HUES64 (cell line): ENCODE measurements around the gene GTF2I. TPM values are rescaled to one million over a fixed set of nuclear protein-coding genes. Genes with fewer than 3 reads are reported as not detected.
A peak's percentile ranks its signal among the peaks of the same experiment; 100 is the strongest.

Source experiments
- H3K27ac ChIP-seq: 2 replicates; pipeline ENCODE4 v1.7.0; 2013; ENCODE audit warnings: low read depth, low read length, inconsistent platforms
- H3K27me3 ChIP-seq: 2 replicates; pipeline ENCODE4 v1.6.1; 2013; ENCODE audit warnings: mild to moderate bottlenecking, low read length; ENCODE audit not compliant: insufficient read depth
- H3K36me3 ChIP-seq: 2 replicates; pipeline ENCODE4 v1.6.1; 2013; ENCODE audit warnings: mild to moderate bottlenecking, low read length; ENCODE audit not compliant: insufficient read depth
- H3K4me1 ChIP-seq: 2 replicates; pipeline ENCODE4 v1.6.1; 2013; ENCODE audit warnings: mild to moderate bottlenecking, low read length, moderate library complexity; ENCODE audit not compliant: insufficient read depth
- H3K4me3 ChIP-seq: 2 replicates; pipeline ENCODE4 v1.5.1; 2013; ENCODE audit warnings: mild to moderate bottlenecking, low read length, moderate library complexity
- H3K9ac ChIP-seq: 2 replicates; pipeline ENCODE4 v1.6.1; 2013; ENCODE audit warnings: mild to moderate bottlenecking, low read depth, low read length
- H3K9me3 ChIP-seq: 2 replicates; pipeline ENCODE4 v1.6.1; 2013; ENCODE audit warnings: low read depth, low read length; ENCODE audit not compliant: insufficient read depth
- WGBS: fragments of 150-250, 120-280 bp; methylation state at CpG from one replicate; pipeline ENCODE4 v1.1.7; 2013; ENCODE audit warnings: missing lambda C conversion rate; 5-methylcytosine and 5-hydroxymethylcytosine counted together
- polyA plus RNA-seq, 2 experiments: library from polyadenylated mRNA; stranded (reverse); fragments of 50-300 nt; gene quantifications; one replicate each; pipeline ENCODE4 v1.2.3, GENCODE V29; 2013

Gene GTF2I
- 196 TPM for polyA plus RNA-seq (2013, experiment 1 of 2)
- polyA plus RNA-seq (2013, experiment 2 of 2) = 179 TPM

DNA sequence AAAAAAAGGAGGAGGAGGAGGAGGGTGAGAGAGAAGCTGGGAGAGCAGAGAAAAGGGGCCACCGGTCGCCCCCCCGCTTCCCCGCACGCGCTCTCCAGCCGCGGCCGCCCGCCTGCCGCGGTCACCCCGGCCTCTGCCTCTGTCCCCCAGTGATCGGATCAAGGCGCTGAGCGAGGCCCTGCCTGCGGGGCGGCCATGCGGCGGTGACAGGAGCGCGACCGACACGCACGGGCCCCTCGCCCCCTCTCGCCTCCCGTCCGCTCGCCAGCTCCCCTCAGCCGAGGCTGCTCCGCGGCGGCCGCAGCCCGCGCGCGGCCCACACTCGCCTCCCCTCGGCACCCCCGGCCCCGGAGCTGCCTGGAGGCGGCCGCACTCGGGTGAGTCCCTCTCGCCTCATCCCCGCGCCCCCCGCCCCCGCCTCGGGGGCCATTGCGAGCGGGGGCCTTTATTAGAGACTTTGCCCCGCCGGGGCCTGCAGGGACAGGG is at the start of gene GTF2I:
TSS of gene GTF2I (plus strand) at position 27 of the 486 bp plus-strand sequence. CDS start 31,411 bp downstream, outside the sequence.
- under 1% methylated on average over 56 of the region's 56 CpGs for WGBS
- Histone ChIP-seq H3K9me3 (no peaks in the 10 kb centered on the region), H3K4me1 (peaks cover 37% of the 10 kb centered on the region), H3K9ac (peak within 1 kb of the TSS; percentile 98), H3K27ac (peak within 1 kb of the TSS; percentile 99), H3K27me3 (no peaks in the 10 kb centered on the region), H3K36me3 (no peaks in the 10 kb centered on the region; the same call in 1 of the 2 replicates), H3K4me3 (peak within 1 kb of the TSS; percentile 93)

GRCh38 chr7:74612015-74612829 is 45.3 kb upstream of the GTF2I start:
- no peaks in the 10 kb centered on the region for H3K9me3 ChIP-seq
- H3K27ac ChIP-seq = no peak overlapping the region
- peaks cover 4% of the 10 kb centered on the region; the same call in 1 of the 2 replicates for H3K4me1 ChIP-seq
- no peaks in the 10 kb centered on the region for H3K27me3 ChIP-seq
- WGBS = 75% methylated on average over 11 of the region's 11 CpGs
- no peak overlapping the region for H3K4me3 ChIP-seq
- no peak overlapping the region for H3K9ac ChIP-seq
- H3K36me3 ChIP-seq = no peaks in the 10 kb centered on the region

DNA sequence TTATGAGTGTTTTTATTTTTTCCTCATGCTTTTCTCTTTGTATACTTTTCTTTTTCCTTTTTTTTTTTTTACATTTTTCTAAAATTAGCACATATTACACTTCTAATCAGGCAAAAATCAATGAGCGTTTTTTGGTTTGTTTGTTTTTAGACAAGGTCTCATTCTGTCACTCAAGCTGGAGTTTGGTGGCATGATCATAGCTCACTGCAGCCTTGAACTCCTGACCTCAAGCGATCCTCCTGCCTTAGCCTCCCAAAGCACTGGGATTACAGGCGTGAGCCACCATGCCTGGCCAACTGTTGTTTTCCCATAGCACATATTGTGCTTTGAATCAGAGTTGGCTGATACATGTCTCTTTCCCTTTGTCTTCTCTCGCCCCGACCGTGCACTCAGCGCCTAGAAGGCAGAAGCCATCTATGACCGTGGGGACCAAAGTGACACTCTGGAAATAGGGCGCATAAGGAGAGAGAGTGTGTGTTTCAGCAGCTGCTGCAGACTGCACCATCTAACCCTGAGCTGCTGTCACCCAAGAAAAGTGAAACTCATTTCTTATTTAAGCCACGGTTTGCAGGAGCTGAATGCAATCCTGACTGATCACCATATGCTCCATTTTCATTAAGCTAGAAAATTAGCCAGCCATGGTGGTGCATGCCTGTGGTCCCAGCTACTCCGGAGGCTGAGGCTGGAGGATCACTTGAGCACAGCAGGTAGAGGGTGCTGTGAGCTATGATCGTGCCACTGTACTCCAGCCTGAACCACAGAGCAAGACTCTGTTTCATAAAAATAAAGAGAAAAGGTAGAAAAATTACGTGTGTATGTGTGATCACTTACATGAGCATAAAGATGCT is 41.4 kb upstream of the GTF2I start:
- Histone ChIP-seq H3K4me3 (no peak overlapping the region), H3K27ac (no peak overlapping the region), H3K36me3 (no peaks in the 10 kb centered on the region), H3K4me1 (peaks cover 12% of the 10 kb centered on the region), H3K9me3 (no peaks in the 10 kb centered on the region), H3K9ac (no peak overlapping the region), H3K27me3 (no peaks in the 10 kb centered on the region)
- 96% methylated on average over 13 of the region's 13 CpGs for WGBS

DNA sequence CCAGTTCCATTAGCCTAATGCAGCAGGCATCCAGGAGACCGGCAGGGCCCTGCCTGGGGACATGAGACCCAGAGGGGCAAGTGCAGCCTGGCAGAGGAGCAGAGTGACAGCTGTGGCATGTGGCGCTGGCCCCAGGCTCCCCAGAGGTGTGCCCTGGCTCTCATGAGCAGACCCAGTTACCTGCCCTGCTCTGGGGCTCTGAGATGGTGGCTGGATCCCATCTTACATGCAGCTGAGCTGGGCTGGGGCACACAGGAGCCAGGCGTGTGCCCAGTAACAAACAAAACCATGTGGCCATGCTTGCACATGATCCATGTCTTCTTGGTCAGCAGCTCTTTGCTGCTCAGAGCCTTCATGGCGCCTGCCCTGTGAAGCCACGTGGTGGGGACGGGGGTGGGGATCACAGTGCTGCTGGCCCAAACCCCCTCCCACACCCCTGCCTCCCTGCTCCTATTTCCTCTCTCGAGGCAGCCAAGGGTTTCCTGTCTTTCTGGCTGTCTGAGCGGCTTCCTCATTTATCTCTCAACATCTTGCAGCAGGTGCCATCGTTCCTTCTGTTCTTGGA is 40.3 kb upstream of the GTF2I start:
- H3K4me3 ChIP-seq = no peak overlapping the region
- no peak overlapping the region for H3K27ac ChIP-seq
- H3K4me1 ChIP-seq = peaks cover 12% of the 10 kb centered on the region
- no peaks in the 10 kb centered on the region for H3K36me3 ChIP-seq
- H3K27me3 ChIP-seq = no peaks in the 10 kb centered on the region
- H3K9me3 ChIP-seq = no peaks in the 10 kb centered on the region
- 70% methylated on average over 9 of the region's 9 CpGs for WGBS
- H3K9ac ChIP-seq = 0 out of 2 replicates have a peak overlapping the region, but pooled peaks have one; percentile 7

GRCh38 chr7:74619235-74619860 is 38.2 kb upstream of the GTF2I start:
- no peak overlapping the region for H3K4me3 ChIP-seq
- 0 out of 2 replicates have a peak overlapping the region, but pooled peaks have one; percentile 19 for H3K27ac ChIP-seq
- no peaks in the 10 kb centered on the region for H3K9me3 ChIP-seq
- 83% methylated on average over 14 of the region's 14 CpGs for whole genome bisulfite sequencing
- no peaks in the 10 kb centered on the region for H3K36me3 ChIP-seq
- H3K27me3 ChIP-seq = no peaks in the 10 kb centered on the region
- H3K4me1 ChIP-seq = peaks cover 12% of the 10 kb centered on the region
- H3K9ac ChIP-seq = 0 out of 2 replicates have a peak overlapping the region, but pooled peaks have one; percentile 5

GRCh38 chr7:74622228-74622749 is 35.2 kb upstream of the GTF2I start:
- Histone ChIP-seq H3K9ac (no peak overlapping the region), H3K27me3 (no peaks in the 10 kb centered on the region), H3K4me3 (no peak overlapping the region), H3K9me3 (no peaks in the 10 kb centered on the region), H3K4me1 (peaks cover 11% of the 10 kb centered on the region), H3K27ac (no peak overlapping the region), H3K36me3 (no peaks in the 10 kb centered on the region)
- WGBS = 93% methylated on average over 5 of the region's 5 CpGs

- Histone ChIP-seq H3K4me3 (no peak overlapping the region), H3K36me3 (no peaks in the 10 kb centered on the region), H3K27me3 (no peaks in the 10 kb centered on the region), H3K27ac (no peak overlapping the region), H3K4me1 (peaks cover 15% of the 10 kb centered on the region), H3K9ac (no peak overlapping the region), H3K9me3 (no peaks in the 10 kb centered on the region)
- 88% methylated on average over 9 of the region's 9 CpGs for WGBS
Observed at GRCh38 chr7:74623135-74623534, 34.4 kb upstream of the GTF2I start.

GRCh38 chr7:74625446-74625845 is 32.1 kb upstream of the GTF2I start:
- 96% methylated on average over 3 of the region's 3 CpGs for WGBS
- Histone ChIP-seq H3K9ac (no peak overlapping the region), H3K27ac (no peak overlapping the region), H3K4me3 (no peak overlapping the region), H3K27me3 (no peaks in the 10 kb centered on the region), H3K9me3 (no peaks in the 10 kb centered on the region), H3K36me3 (no peaks in the 10 kb centered on the region), H3K4me1 (peaks cover 16% of the 10 kb centered on the region)

DNA sequence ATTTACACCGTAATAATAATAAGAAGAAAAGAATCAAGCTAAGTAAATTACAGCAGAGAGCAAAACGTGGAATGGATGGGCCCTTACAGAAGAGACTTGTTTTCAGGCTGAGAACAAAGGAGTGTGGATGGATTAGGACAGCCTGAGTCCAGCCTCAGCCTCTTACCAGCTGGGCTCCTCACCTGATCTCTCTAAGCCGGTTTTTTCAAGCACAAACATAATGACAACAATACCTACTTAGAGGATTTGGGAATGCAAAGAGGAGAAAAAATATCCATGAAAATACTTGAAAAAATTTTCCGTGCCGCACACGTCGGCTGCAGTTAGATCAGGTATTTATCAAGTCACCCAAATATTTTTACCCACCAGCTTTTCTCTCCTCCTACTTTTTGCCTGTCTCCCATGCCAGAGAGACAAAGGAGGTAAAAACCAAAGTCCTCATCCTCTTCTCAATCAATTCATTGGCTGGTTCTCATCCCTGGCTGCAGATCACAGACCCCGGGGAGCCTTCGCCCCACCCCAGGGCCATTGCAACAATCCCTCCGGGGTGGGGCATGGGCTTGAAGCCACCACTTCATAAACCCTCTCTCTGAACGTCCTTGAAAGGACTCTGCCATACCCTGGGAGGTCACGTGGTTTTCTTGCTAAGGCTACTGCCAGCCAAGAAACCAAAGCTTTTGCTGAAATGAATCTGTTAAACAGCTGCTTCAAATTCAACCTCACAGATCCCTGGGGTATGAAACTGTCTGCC is 29.7 kb upstream of the GTF2I start:
- WGBS = 24% methylated on average over 10 of the region's 12 CpGs
- H3K36me3 ChIP-seq = no peaks in the 10 kb centered on the region
- H3K9me3 ChIP-seq = no peaks in the 10 kb centered on the region
- H3K4me3 ChIP-seq = peak overlapping the region; percentile 1; the same call in 1 of the 2 replicates
- no peaks in the 10 kb centered on the region for H3K27me3 ChIP-seq
- peak overlapping the region; percentile 66 for H3K9ac ChIP-seq
- peak overlapping the region; percentile 84 for H3K27ac ChIP-seq
- H3K4me1 ChIP-seq = peaks cover 16% of the 10 kb centered on the region

GRCh38 chr7:74632505-74632904 is 25.0 kb upstream of the GTF2I start:
- Histone ChIP-seq H3K9ac (no peak overlapping the region), H3K4me1 (peaks cover 10% of the 10 kb centered on the region), H3K27me3 (no peaks in the 10 kb centered on the region), H3K4me3 (no peak overlapping the region), H3K36me3 (no peaks in the 10 kb centered on the region), H3K27ac (no peak overlapping the region), H3K9me3 (no peaks in the 10 kb centered on the region)
- 91% methylated on average over 8 of the region's 8 CpGs for WGBS
